ENCODE data around the gene DVL3. TPM values are rescaled to one million over a fixed set of nuclear protein-coding genes. Genes with fewer than 3 reads are reported as not detected.

Gene DVL3
- total and polyA plus RNA-seq, 10 of the 15 experiments (the other 5 are each of a cell fraction or from before 2014, with no cell fraction given), result 2.2 to 39.7 (median 14.5) TPM

DNA sequence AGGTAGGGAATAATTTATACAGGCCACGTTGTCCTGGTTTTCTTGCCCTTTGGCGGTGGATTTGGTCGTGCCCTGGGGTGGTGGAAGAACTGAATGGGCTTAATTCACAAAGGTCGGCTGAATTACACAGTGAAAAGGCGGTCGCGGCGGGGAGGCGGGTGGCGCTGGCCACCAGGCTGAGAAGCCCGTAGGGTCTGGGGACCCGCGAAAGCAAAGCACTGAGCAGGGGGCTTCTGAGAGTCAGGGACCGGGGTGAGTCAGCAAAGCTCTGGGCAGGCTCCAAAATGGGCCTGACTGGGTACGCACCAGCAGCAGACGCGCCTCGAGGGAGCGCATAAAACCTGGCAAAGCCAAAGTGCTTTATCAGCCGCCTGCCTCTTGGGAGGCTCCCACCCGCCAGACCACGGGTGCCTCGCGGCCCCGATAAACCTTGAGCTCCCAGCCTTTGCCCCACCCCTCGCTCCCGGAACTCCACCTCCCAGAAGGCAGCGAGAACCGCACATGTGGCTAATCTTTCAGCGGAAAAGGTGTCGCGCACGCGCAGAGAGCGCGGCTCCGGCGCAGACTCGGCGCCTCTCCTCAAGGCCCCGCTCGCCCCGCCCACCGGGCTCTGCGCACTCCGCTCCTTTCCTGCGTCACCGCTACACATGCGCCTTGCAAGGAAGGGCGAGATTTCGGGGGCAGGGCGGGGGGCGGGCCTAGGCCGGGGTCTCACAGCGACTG is 30.4 kb downstream of the DVL3 start (continued):
- no peak for TF ChIP-seq ZSCAN29 (IDR thresholded peaks at IDR 0.05)

DNA sequence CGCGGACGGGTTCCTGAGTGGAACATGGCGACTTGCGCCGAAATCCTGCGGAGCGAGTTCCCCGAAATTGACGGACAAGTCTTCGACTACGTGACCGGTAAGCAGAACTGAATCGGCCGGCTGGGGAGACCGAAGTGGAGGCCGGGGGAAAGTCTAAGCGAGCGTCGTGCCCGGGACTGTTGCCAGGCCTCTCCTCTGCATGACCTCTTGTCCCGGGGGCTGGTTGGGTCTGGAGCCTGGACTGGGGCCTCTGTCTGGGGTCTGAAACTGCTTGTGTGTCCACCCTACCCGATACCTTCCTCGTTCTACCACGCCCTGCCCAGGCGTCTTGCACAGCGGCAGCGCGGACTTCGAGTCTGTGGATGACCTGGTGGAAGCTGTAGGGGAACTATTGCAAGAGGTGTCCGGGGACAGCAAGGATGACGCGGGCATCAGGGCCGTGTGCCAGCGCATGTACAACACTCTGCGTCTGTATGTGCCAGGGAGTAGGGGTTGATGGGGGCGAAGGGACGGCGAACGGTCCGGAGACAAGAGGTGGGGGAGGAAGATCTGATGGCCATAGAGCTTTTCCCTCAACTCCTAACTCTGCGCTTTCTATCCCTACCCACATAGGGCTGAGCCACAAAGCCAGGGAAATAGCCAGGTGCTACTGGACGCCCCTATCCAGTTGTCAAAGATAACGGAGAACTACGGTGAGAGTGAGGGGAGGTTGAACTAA is 31.2 kb downstream of the DVL3 start, which contains the start of gene ABCF3:
Gene ABCF3, plus strand, starts transcription at position 16 of the 718 bp plus-strand sequence. Its CDS starts 9 bp downstream, at position 25.
- intact Hi-C loops (cut with micrococcal nuclease; ENCODE audit: unreplicated experiment), result loop anchor here (2.0 kb wide), 2 partner anchors 52 to 64 kb away; partner anchors contain the start of gene EIF2B5
- Histone ChIP-seq H3K4me1 (ENCODE audit: control insufficient read depth, insufficient read depth, low read length) (0 out of 2 replicates have a peak, but pooled peaks cover 4% of the 10 kb centered on the region), H3K9ac (ENCODE audit: control insufficient read depth, insufficient read depth, low read length) (peak within 1 kb of the TSS; percentile 83), H3K9me3 (replicated peaks; ENCODE audit: control insufficient read depth, insufficient read depth, low read length) (no peaks in the 10 kb centered on the region), H3K36me3 (ENCODE audit: control insufficient read depth in 2 of 2, insufficient read depth in 2 of 2, low read length in 1 of 2) (peaks cover 15 to 21% of the 10 kb centered on the region in 2 experiments), H3K4me2 (ENCODE audit: control insufficient read depth, insufficient read depth) (peak within 1 kb of the TSS; percentile 95), H3K27ac (ENCODE audit: control insufficient read depth, insufficient read depth) (peak within 1 kb of the TSS; percentile 73), H3K4me3 (peak within 1 kb of the TSS; percentile 93), H3K27me3 (replicated peaks in 1 of 2; ENCODE audit: control insufficient read depth in 2 of 2, insufficient read depth in 2 of 2, low read length in 1 of 2) (no peaks in the 10 kb centered on the region), H4K20me1 (ENCODE audit: control insufficient read depth, insufficient read depth) (peaks cover 3% of the 10 kb centered on the region; the same call in 1 of the 2 replicates), H3K79me2 (ENCODE audit: control insufficient read depth, insufficient read depth, low read length) (peaks cover 27% of the 10 kb centered on the region), H2AFZ (ENCODE audit: control insufficient read depth, low read depth, low read length) (peak within 1 kb of the TSS; percentile 81)
- ChIA-PET SMC1A (ENCODE audit: uncharacterized antibody, unreplicated experiment) (interaction anchor here (0.7 to 0.9 kb wide), 4 partner anchors 12 to 291 kb away, joined by 3 to 4 read pairs (median 3); no protein-coding TSS in a partner anchor), RAD21 (ENCODE audit: unreplicated experiment) (interaction anchor here (0.7 to 1.6 kb wide), 6 partner anchors 9 to 64 kb away, joined by 3 to 7 read pairs (median 3); partner anchors contain the start of gene EEF1AKMT4), POLR2A (interaction anchor here (0.6 to 2.0 kb wide), 11 partner anchors 10 to 289 kb away, joined by 3 to 7 read pairs (median 5); partner anchors contain the start of genes AP2M1, CLCN2, DVL3 and POLR2H), CTCF (interaction anchor here (0.8 to 1.4 kb wide), 5 partner anchors 9 to 41 kb away, joined by 3 to 5 read pairs (median 4); no protein-coding TSS in a partner anchor)
- WGBS (ENCODE audit: insufficient coverage, insufficient replicate concordance, low lambda C conversion rate, missing lambda C conversion rate), result under 1% methylated on average over 45 of the region's 45 CpGs
- DNase-seq (ENCODE audit: low read depth, low spot score) (no peak), FAIRE-seq (no peak), ATAC-seq (peak; percentile 51)
- in situ Hi-C loops (cut with MboI), result no loop called here
- BruUV-seq (replicated peaks), result no TSS peak
- TF ChIP-seq NFYA (IDR thresholded peaks at IDR 0.05; ENCODE audit: borderline replicate concordance, low read depth, low read length) (no peak), RCOR1 (conservative IDR thresholded peaks at IDR 0.05; ENCODE audit: low read depth, low read length) (no peak; the same call in 1 of the 2 replicates), SP1 (IDR thresholded peaks at IDR 0.05; ENCODE audit: low read depth, low read length) (peak; percentile 0), CBX5 (IDR thresholded peaks at IDR 0.05; ENCODE audit: low read depth) (no peak), BACH1 (IDR thresholded peaks at IDR 0.05; ENCODE audit: borderline replicate concordance) (peak; percentile 37; the same call in 1 of the 2 replicates), NR2F1 (conservative IDR thresholded peaks at IDR 0.05) (peak; percentile 53; the same call in 1 of the 2 replicates), HCFC1 (IDR thresholded peaks at IDR 0.05; ENCODE audit: low read length) (no peak), IRF4 (IDR thresholded peaks at IDR 0.05; ENCODE audit: low read depth, low read length) (no peak), PAX5 (IDR thresholded peaks at IDR 0.05; ENCODE audit: borderline replicate concordance, low read depth, low read length) (no peak), ZNF24 (IDR thresholded peaks at IDR 0.05) (no peak), RAD51 (IDR thresholded peaks at IDR 0.05) (no peak)
- TF ChIP-seq, protein P1, sequence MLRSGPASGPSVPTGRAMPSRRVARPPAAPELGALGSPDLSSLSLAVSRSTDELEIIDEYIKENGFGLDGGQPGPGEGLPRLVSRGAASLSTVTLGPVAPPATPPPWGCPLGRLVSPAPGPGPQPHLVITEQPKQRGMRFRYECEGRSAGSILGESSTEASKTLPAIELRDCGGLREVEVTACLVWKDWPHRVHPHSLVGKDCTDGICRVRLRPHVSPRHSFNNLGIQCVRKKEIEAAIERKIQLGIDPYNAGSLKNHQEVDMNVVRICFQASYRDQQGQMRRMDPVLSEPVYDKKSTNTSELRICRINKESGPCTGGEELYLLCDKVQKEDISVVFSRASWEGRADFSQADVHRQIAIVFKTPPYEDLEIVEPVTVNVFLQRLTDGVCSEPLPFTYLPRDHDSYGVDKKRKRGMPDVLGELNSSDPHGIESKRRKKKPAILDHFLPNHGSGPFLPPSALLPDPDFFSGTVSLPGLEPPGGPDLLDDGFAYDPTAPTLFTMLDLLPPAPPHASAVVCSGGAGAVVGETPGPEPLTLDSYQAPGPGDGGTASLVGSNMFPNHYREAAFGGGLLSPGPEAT (IDR thresholded peaks at IDR 0.05; ENCODE audit: low read depth), result peak; percentile 80
- TF ChIP-seq, protein P2, sequence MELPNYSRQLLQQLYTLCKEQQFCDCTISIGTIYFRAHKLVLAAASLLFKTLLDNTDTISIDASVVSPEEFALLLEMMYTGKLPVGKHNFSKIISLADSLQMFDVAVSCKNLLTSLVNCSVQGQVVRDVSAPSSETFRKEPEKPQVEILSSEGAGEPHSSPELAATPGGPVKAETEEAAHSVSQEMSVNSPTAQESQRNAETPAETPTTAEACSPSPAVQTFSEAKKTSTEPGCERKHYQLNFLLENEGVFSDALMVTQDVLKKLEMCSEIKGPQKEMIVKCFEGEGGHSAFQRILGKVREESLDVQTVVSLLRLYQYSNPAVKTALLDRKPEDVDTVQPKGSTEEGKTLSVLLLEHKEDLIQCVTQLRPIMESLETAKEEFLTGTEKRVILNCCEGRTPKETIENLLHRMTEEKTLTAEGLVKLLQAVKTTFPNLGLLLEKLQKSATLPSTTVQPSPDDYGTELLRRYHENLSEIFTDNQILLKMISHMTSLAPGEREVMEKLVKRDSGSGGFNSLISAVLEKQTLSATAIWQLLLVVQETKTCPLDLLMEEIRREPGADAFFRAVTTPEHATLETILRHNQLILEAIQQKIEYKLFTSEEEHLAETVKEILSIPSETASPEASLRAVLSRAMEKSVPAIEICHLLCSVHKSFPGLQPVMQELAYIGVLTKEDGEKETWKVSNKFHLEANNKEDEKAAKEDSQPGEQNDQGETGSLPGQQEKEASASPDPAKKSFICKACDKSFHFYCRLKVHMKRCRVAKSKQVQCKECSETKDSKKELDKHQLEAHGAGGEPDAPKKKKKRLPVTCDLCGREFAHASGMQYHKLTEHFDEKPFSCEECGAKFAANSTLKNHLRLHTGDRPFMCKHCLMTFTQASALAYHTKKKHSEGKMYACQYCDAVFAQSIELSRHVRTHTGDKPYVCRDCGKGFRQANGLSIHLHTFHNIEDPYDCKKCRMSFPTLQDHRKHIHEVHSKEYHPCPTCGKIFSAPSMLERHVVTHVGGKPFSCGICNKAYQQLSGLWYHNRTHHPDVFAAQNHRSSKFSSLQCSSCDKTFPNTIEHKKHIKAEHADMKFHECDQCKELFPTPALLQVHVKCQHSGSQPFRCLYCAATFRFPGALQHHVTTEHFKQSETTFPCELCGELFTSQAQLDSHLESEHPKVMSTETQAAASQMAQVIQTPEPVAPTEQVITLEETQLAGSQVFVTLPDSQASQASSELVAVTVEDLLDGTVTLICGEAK (IDR thresholded peaks at IDR 0.05; ENCODE audit: borderline replicate concordance), result no peak
